HG02840 (cell line): ENCODE measurements around the gene MPP3.
"Not testable (repeated sequence)": the region's sequence is repeated elsewhere in the genome, so short reads cannot be mapped to it uniquely, and the experiment has no call there.

Source experiments
- ATAC-seq: cut with Tn5 transposase; IDR thresholded peaks from one replicate; pipeline ENCODE4 v1.9.1; 2021; ENCODE audit warnings: mild to moderate bottlenecking, moderate library complexity, moderate number of reproducible peaks; ENCODE audit not compliant: unreplicated experiment, low FRiP score

Gene MPP3

GRCh38 chr17:43832976-43833829, at the start of gene MPP3:
MPP3 (minus strand) TSS chr17:43833146; CDS start chr17:43831906, 1,240 bp downstream.
- ATAC-seq = no peak

GRCh38 chr17:43881758-43882505, 49.0 kb upstream of the MPP3 start:
- no peak for ATAC-seq

GRCh38 chr17:43881181-43881580, 48.2 kb upstream of the MPP3 start:
- no peak for ATAC-seq

- ATAC-seq = no peak
These were observed 47.6 kb upstream of the MPP3 start for GRCh38 chr17:43880420-43880991.

- ATAC-seq = no peak
These were observed 46.9 kb upstream of the MPP3 start for GRCh38 chr17:43879723-43880419.

- no peak for ATAC-seq
These were observed 45.6 kb upstream of the MPP3 start for GRCh38 chr17:43878260-43879175.

GRCh38 chr17:43877451-43878155, 44.7 kb upstream of the MPP3 start:
- no peak for ATAC-seq

GRCh38 chr17:43877031-43877430, 44.1 kb upstream of the MPP3 start:
- no peak for ATAC-seq

GRCh38 chr17:43875476-43876147, 42.7 kb upstream of the MPP3 start:
- ATAC-seq = no peak

- ATAC-seq = no peak
These were observed 41.3 kb upstream of the MPP3 start for GRCh38 chr17:43874293-43874692.

- no peak for ATAC-seq
These were observed 40.9 kb upstream of the MPP3 start for GRCh38 chr17:43873815-43874214.

GRCh38 chr17:43873091-43873490, 40.1 kb upstream of the MPP3 start:
- ATAC-seq = no peak

GRCh38 chr17:43871946-43872690, 39.2 kb upstream of the MPP3 start:
- ATAC-seq = no peak

GRCh38 chr17:43869031-43869430, 36.1 kb upstream of the MPP3 start:
- not testable (repeated sequence) for ATAC-seq

- ATAC-seq = no peak
These were observed 35.5 kb upstream of the MPP3 start for GRCh38 chr17:43868226-43868994.

GRCh38 chr17:43864161-43864984, 31.4 kb upstream of the MPP3 start:
- ATAC-seq = no peak
